Lower lobe of right lung (tissue), 2 donors: ENCODE data around the gene MACROH2A1. TPM values are rescaled to one million over a fixed set of nuclear protein-coding genes. Genes with fewer than 3 reads are reported as not detected.

Experiments used
- ATAC-seq, 2 donors: fragments of 200-7000 bp; cut with Tn5 transposase; one replicate each; pipeline ENCODE4 v1.9.1; 2020 to 2022; ENCODE audit warnings: mild to moderate bottlenecking in 2 of 2, moderate library complexity in 2 of 2
- DNase-seq: peaks from one replicate; pipeline ENCODE4 v3.0.0-alpha.2; 2020
- H3K27ac ChIP-seq: fragments of 200-600 bp; one replicate; pipeline ENCODE4 v1.8.0; 2022
- H3K27me3 ChIP-seq: fragments of 200-600 bp; one replicate; pipeline ENCODE4 v1.8.0; 2022; ENCODE audit warnings: low read depth
- H3K36me3 ChIP-seq: fragments of 200-600 bp; one replicate; pipeline ENCODE4 v1.8.0; 2022; ENCODE audit warnings: mild to moderate bottlenecking
- H3K4me1 ChIP-seq: fragments of 200-600 bp; one replicate; pipeline ENCODE4 v1.8.0; 2022
- H3K4me3 ChIP-seq: fragments of 200-600 bp; one replicate; pipeline ENCODE4 v1.8.0; 2022; ENCODE audit warnings: mild to moderate bottlenecking
- H3K9me3 ChIP-seq: fragments of 200-600 bp; one replicate; pipeline ENCODE4 v1.8.0; 2022
- CTCF ChIP-seq: fragments of 200-600 bp; IDR thresholded peaks from one replicate; pipeline ENCODE4 v1.8.0; 2022; ENCODE audit warnings: antibody characterized with exemption, mild to moderate bottlenecking
- intact Hi-C: fragments of 100-400 bp; cut with DNase I; formaldehyde crosslinking; loops from one replicate; pipeline ENCODE4 v1.11.0; 2022
- total RNA-seq: library from RNA; stranded (reverse); fragmentation: NEBNext Ultra II Directional; extraction: Animal tissue kit (Norgen Biotek cat#: 25700); gene quantifications from one replicate; pipeline ENCODE4 v1.2.1, GENCODE V29; 2021
- donor health status: DM: no; HTN: yes; CAD: no; lungs with severe emphysema.

Gene MACROH2A1
- total RNA-seq, 1 donor from 2014 or later, result 258 TPM

- Histone ChIP-seq H3K36me3 (peaks cover 87% of the 10 kb centered on the region), H3K27ac (no peak overlapping the region), H3K9me3 (no peaks in the 10 kb centered on the region), H3K4me1 (peaks cover 41% of the 10 kb centered on the region), H3K27me3 (no peaks in the 10 kb centered on the region), H3K4me3 (no peak overlapping the region)
- no peak for DNase-seq
- ATAC-seq, result no peak
- no peak for TF ChIP-seq CTCF
- intact Hi-C loops, result no loop called here
Measured at GRCh38 chr5:135379046-135379654, 19.9 kb downstream of the MACROH2A1 start.

GRCh38 chr5:135377751-135378680, 21.0 kb downstream of the MACROH2A1 start:
- Histone ChIP-seq H3K36me3 (peaks cover 78% of the 10 kb centered on the region), H3K4me3 (no peak overlapping the region), H3K9me3 (no peaks in the 10 kb centered on the region), H3K27me3 (no peaks in the 10 kb centered on the region), H3K27ac (no peak overlapping the region), H3K4me1 (peaks cover 40% of the 10 kb centered on the region)
- intact Hi-C loops, result no loop called here
- TF ChIP-seq CTCF, result no peak
- DNase-seq (no peak), ATAC-seq (peak in 1 of 2 donors; percentile 14)

- TF ChIP-seq CTCF, result no peak
- H3K4me3 ChIP-seq, result no peak overlapping the region
- no peak overlapping the region for H3K27ac ChIP-seq
- H3K36me3 ChIP-seq, result peaks cover 73% of the 10 kb centered on the region
- H3K27me3 ChIP-seq, result no peaks in the 10 kb centered on the region
- ATAC-seq (peak in 1 of 2 donors; percentile 34), DNase-seq (no peak)
- intact Hi-C loops, result no loop called here
- no peaks in the 10 kb centered on the region for H3K9me3 ChIP-seq
- H3K4me1 ChIP-seq, result peaks cover 46% of the 10 kb centered on the region
Measured at GRCh38 chr5:135376961-135377624, 21.9 kb downstream of the MACROH2A1 start.

GRCh38 chr5:135375040-135375793, 23.8 kb downstream of the MACROH2A1 start:
- no peaks in the 10 kb centered on the region for H3K27me3 ChIP-seq
- H3K36me3 ChIP-seq, result peaks cover 62% of the 10 kb centered on the region
- ATAC-seq (no peak), DNase-seq (no peak)
- H3K4me1 ChIP-seq, result peaks cover 51% of the 10 kb centered on the region
- H3K27ac ChIP-seq, result no peak overlapping the region
- TF ChIP-seq CTCF, result no peak
- no peak overlapping the region for H3K4me3 ChIP-seq
- intact Hi-C loops, result no loop called here
- no peaks in the 10 kb centered on the region for H3K9me3 ChIP-seq
